Measurements from ENCODE around the gene LHFPL6.

LHFPL6 gene

DNA sequence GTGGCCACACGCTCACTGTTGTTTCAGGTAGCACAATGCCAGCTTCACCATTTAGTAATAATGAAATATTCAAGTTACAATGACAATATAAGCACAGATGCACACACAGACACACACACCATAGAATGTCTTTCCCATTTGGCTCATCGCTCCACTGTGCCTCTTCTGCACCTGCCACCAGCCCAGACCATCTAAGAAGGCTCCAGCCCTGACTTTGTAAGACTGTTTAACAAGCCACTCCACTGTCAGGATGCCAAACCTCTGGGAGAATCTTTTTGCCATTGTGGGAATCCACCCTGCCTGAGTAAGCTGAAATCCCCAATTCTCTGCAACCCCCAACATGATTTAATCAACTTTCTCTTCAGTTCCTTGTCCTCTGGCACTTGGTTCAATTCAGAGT is 60.6 kb downstream of the LHFPL6 start:
- H2AFZ ChIP-seq (ENCODE audit: low read length): no peak overlapping the region
- H3K4me2 ChIP-seq (ENCODE audit: low read depth, low read length): no peak overlapping the region
- TF ChIP-seq, protein P1, sequence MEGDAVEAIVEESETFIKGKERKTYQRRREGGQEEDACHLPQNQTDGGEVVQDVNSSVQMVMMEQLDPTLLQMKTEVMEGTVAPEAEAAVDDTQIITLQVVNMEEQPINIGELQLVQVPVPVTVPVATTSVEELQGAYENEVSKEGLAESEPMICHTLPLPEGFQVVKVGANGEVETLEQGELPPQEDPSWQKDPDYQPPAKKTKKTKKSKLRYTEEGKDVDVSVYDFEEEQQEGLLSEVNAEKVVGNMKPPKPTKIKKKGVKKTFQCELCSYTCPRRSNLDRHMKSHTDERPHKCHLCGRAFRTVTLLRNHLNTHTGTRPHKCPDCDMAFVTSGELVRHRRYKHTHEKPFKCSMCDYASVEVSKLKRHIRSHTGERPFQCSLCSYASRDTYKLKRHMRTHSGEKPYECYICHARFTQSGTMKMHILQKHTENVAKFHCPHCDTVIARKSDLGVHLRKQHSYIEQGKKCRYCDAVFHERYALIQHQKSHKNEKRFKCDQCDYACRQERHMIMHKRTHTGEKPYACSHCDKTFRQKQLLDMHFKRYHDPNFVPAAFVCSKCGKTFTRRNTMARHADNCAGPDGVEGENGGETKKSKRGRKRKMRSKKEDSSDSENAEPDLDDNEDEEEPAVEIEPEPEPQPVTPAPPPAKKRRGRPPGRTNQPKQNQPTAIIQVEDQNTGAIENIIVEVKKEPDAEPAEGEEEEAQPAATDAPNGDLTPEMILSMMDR (IDR thresholded peaks at IDR 0.05; ENCODE audit: low read length): no peak
- no peak for TF ChIP-seq EZH2 (optimal IDR thresholded peaks at IDR 0.05; ENCODE audit: low read depth, low read length)
- H4K20me1 ChIP-seq (ENCODE audit: insufficient read depth, low read length): no peaks in the 10 kb centered on the region
- H3K4me3 ChIP-seq (ENCODE audit: low read length): no peak overlapping the region
- H3K27ac ChIP-seq (ENCODE audit: low read length): no peak overlapping the region
- no peaks in the 10 kb centered on the region for H3K9me2 ChIP-seq (replicated peaks; ENCODE audit: insufficient read depth, low read length)
- no peaks in the 10 kb centered on the region for H3K79me2 ChIP-seq (ENCODE audit: low read length)
- H3K9ac ChIP-seq (ENCODE audit: low read length): no peak overlapping the region
- no peaks in the 10 kb centered on the region for H3K4me1 ChIP-seq (ENCODE audit: low read length)
- no peaks in the 10 kb centered on the region for H3K9me3 ChIP-seq (replicated peaks; ENCODE audit: insufficient read depth, low read length)
- no peaks in the 10 kb centered on the region for H3K36me3 ChIP-seq (replicated peaks; ENCODE audit: insufficient read depth, low read length)
- DNase-seq: no peak
- no peaks in the 10 kb centered on the region for H3F3A ChIP-seq (ENCODE audit: insufficient read depth, low read length)
- no peaks in the 10 kb centered on the region for H3K27me3 ChIP-seq (replicated peaks; ENCODE audit: insufficient read depth, low read length)

DNA sequence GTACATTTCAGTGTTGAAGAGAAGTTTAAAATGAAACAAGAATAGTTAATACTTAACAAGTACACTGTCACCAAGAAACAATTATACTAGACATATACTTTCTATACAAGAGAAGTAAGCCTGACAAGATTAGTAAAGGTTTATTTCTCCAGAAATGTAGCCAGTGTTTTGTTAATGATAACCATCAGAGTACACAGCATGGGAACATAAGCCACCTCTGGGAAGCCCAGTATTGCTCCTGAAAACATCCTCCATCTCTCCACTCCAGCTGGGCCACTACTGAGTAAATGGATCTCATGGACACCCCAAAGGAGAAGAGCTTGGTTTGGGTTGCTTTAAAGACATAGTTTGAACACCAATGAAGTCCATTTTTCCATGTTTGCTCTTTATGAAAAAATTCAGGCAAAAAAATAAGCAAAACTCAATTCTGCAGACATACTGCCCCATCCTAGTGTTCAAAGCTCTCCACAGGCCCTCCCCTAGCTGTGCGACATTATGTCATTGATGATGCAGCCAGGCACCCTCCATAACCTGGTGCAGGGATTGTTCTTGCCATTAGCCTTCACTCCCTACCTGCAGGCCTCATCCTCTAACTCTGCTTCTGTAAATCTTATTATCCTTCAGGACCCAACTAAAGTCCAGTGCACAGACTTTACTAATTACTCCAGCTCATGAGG is 61.9 kb downstream of the LHFPL6 start:
- TF ChIP-seq EZH2phosphoT487 (IDR thresholded peaks at IDR 0.05; ENCODE audit: low read length) (no peak), EZH2 (optimal IDR thresholded peaks at IDR 0.05; ENCODE audit: low read depth, low read length) (no peak)
- TF ChIP-seq, protein P1 (IDR thresholded peaks at IDR 0.05; ENCODE audit: low read length): no peak
- no peak overlapping the region for H3K27ac ChIP-seq (ENCODE audit: low read length)
- H3K36me3 ChIP-seq (replicated peaks; ENCODE audit: insufficient read depth, low read length): no peaks in the 10 kb centered on the region
- no peak overlapping the region for H2AFZ ChIP-seq (ENCODE audit: low read length)
- H3K4me2 ChIP-seq (ENCODE audit: low read depth, low read length): no peak overlapping the region
- H3K27me3 ChIP-seq (replicated peaks; ENCODE audit: insufficient read depth, low read length): no peaks in the 10 kb centered on the region
- H3K9me3 ChIP-seq (replicated peaks; ENCODE audit: insufficient read depth, low read length): no peaks in the 10 kb centered on the region
- no peaks in the 10 kb centered on the region for H4K20me1 ChIP-seq (ENCODE audit: insufficient read depth, low read length)
- no peak overlapping the region for H3K9ac ChIP-seq (ENCODE audit: low read length)
- H3K4me3 ChIP-seq (ENCODE audit: low read length): no peak overlapping the region
- H3K9me2 ChIP-seq (replicated peaks; ENCODE audit: insufficient read depth, low read length): no peaks in the 10 kb centered on the region
- H3F3A ChIP-seq (ENCODE audit: insufficient read depth, low read length): no peaks in the 10 kb centered on the region
- H3K4me1 ChIP-seq (ENCODE audit: low read length): no peaks in the 10 kb centered on the region
- no peaks in the 10 kb centered on the region for H3K79me2 ChIP-seq (ENCODE audit: low read length)
- DNase-seq: no peak

DNA sequence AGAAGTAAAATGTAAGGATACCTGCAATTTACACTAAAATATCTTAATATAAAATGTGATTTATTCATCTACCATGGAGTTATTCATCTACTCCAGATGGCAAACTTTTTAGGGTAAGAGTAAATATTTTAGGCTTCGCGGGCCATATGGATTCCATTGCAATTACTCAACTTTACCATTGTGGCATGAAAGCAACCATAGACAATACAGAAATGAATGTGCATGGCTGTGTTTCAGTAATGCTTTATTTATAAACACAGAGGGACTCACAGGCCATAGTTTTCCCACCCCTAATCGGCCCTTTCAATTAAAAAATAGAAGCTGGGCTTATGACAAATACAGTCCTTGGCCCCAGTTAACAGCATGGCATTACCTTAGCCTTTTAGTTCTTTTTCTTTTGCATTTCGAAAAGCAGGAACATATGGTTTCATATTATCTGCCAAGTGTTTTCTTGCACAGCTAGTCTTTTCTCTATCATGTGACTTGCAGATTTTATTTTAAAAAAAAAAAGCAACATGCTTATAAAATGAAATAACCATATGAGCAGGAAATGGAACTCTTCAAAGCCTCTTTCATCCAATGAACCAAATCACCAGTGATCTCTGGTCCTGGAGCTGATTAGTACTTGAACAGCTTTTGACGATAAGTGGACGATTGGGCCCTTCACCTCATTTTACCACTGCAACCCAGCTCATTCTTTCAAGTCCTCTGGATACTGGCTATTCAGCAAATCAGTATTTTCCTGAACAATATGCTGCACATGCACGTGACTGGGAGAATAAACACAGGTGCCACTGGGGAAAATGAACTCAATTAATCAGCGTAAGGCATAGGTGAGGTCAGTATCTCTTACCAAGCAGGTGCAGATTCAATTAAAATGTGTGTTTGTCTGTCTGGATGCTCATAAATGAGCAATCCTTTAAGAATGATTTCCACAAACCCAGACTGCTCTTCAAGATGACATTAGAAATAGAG is 63.9 kb downstream of the LHFPL6 start:
- Histone ChIP-seq H3K4me2 (ENCODE audit: low read depth, low read length) (no peak overlapping the region), H3K9ac (ENCODE audit: low read length) (no peak overlapping the region), H4K20me1 (ENCODE audit: insufficient read depth, low read length) (no peaks in the 10 kb centered on the region), H3K4me3 (ENCODE audit: low read length) (no peak overlapping the region), H3K27ac (ENCODE audit: low read length) (no peak overlapping the region), H3K36me3 (replicated peaks; ENCODE audit: insufficient read depth, low read length) (no peaks in the 10 kb centered on the region), H3K9me3 (replicated peaks; ENCODE audit: insufficient read depth, low read length) (no peaks in the 10 kb centered on the region), H2AFZ (ENCODE audit: low read length) (no peak overlapping the region), H3F3A (ENCODE audit: insufficient read depth, low read length) (no peaks in the 10 kb centered on the region), H3K27me3 (replicated peaks; ENCODE audit: insufficient read depth, low read length) (no peaks in the 10 kb centered on the region), H3K9me2 (replicated peaks; ENCODE audit: insufficient read depth, low read length) (no peaks in the 10 kb centered on the region), H3K4me1 (ENCODE audit: low read length) (no peaks in the 10 kb centered on the region), H3K79me2 (ENCODE audit: low read length) (no peaks in the 10 kb centered on the region)
- TF ChIP-seq EZH2 (optimal IDR thresholded peaks at IDR 0.05; ENCODE audit: low read depth, low read length) (no peak), EZH2phosphoT487 (IDR thresholded peaks at IDR 0.05; ENCODE audit: low read length) (no peak)
- TF ChIP-seq, protein P1 (IDR thresholded peaks at IDR 0.05; ENCODE audit: low read length): no peak
- no peak for DNase-seq

Measured in MM.1S (cell line).